Loucy (cell line): ENCODE data around the gene SETBP1.

Experiments used
- EZH2phosphoT487 ChIP-seq: fragments of 200-600 bp; IDR thresholded peaks from 2 replicates; pipeline ENCODE4 v1.6.1; 2018; ENCODE audit warnings: antibody characterized with exemption, mild to moderate bottlenecking, moderate library complexity, borderline replicate concordance
- TF ChIP-seq, protein P1 (sequence below): fragments of 200-600 bp; sonication (generic); conservative IDR thresholded peaks from 2 replicates; pipeline ENCODE4 v1.5.1; 2014; ENCODE audit warnings: mild to moderate bottlenecking, antibody characterized with exemption, low read length

DNA sequence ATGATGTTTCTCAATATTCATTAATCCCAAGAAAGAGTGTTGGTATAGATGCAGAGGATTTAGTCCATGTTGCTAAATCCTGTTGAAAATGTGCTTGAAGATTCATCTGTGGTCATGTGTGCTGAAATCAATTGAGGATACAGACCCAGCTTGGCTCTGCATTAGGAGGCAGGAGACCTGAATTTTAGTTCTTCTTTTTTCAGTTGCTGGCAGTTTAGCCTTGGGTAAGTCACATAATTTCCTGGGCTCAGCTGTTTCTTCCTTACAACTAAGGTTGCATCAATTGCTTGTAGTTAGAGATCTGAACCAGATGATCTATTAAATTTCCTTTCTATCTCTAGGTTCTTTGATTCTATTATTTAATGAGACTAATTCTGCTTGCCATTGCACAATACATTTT is 54.4 kb downstream of the SETBP1 start:
- TF ChIP-seq, protein P1, sequence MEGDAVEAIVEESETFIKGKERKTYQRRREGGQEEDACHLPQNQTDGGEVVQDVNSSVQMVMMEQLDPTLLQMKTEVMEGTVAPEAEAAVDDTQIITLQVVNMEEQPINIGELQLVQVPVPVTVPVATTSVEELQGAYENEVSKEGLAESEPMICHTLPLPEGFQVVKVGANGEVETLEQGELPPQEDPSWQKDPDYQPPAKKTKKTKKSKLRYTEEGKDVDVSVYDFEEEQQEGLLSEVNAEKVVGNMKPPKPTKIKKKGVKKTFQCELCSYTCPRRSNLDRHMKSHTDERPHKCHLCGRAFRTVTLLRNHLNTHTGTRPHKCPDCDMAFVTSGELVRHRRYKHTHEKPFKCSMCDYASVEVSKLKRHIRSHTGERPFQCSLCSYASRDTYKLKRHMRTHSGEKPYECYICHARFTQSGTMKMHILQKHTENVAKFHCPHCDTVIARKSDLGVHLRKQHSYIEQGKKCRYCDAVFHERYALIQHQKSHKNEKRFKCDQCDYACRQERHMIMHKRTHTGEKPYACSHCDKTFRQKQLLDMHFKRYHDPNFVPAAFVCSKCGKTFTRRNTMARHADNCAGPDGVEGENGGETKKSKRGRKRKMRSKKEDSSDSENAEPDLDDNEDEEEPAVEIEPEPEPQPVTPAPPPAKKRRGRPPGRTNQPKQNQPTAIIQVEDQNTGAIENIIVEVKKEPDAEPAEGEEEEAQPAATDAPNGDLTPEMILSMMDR: no peak
- TF ChIP-seq EZH2phosphoT487: no peak
